HuH-7.5 (cell line): ENCODE measurements around the gene COQ3.
"Not testable (repeated sequence)": the region's sequence is repeated elsewhere in the genome, so short reads cannot be mapped to it uniquely, and the experiment has no call there.

Source experiments
- DNase-seq: peaks from one replicate; pipeline ENCODE4 v3.0.0; 2011; ENCODE audit warnings: low spot score

The COQ3 gene

DNA sequence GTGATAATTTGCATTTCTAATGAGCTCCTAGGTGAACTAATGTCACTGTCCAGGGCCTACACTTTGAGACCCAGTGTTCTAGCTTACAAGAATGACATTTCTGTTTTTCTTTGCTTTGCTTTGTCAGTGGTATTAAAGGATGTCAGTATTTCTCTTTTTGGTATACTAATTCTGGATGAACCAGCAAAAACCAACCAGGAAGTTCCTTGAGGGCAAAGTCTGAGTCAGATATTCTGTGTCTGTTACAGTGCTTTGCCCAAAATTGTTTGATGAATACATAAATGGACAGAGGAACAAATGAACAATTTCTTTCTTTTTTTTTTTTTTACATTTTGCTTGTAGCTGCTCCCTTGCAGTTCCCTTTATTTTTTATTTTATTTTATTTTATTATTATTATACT, 15.4 kb downstream of the COQ3 start:
- DNase-seq, result no peak

DNA sequence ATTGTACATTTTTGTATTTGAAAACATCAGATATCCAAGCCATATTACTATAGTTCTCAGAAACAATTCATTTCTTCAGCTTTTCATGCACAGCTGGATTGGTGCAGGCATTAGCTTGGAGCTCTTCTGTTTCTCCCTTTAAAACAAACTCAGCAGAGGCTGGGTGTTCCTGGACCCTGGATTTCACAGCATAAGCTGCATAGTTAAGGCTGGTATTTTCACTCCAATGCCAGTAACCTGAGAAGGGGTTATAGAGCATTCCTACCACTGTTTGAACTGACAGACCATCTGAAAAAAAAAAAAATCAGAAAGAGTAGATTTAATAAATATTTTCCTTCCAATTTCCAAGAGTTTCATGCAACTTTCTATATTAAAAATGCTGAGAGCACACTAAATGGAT, 24.5 kb downstream of the COQ3 start:
- DNase-seq, result no peak

DNA sequence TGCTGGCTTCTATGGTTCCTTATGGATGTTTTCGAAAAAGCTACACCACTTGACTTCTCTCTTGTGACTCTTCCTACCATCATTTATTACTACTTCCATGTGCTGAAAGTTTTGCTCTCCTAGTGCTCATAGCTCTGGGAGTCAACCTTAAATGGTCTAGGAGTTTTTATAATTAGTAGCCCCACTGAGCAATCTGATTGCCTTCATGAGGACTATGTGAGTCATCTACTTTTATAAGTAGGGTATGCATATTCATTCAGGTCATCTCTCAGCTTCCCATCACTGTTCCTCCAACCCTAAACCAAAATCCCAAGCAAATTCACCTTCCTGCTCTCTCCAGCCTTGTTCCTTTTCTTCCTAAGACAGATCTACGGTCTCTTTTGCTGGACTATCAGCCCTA, 27.1 kb downstream of the COQ3 start:
- DNase-seq, result no peak

GRCh38 chr6:99364026-99364425, 30.0 kb downstream of the COQ3 start:
- no peak for DNase-seq

DNA sequence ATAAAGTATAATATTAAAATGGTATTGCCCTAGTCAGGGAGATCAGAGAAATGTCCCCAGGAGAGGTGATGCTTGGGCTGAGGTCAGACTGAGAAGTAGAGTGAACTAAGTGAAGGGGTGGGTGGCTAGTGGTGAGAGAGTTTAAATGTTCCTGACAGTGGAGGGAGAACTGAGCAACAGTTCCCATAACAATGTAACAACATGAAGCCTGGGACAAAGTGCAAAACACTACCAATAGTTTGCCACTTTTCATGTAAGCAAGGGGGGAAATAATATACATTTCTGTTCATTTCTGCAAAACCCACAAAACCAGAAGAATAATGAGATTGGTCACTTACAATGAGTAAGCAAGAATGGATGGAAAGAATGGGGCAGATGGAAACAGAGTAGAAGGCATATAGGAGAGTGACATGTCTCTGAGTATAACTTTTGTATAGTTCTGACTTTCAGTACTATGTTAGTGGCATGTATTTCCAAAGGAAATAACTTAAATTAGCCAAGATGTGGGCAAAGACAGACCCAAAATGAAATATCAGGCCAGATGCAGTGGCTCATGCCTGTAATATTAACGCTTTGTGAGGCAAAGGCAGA, 31.2 kb downstream of the COQ3 start:
- DNase-seq, result no peak

DNA sequence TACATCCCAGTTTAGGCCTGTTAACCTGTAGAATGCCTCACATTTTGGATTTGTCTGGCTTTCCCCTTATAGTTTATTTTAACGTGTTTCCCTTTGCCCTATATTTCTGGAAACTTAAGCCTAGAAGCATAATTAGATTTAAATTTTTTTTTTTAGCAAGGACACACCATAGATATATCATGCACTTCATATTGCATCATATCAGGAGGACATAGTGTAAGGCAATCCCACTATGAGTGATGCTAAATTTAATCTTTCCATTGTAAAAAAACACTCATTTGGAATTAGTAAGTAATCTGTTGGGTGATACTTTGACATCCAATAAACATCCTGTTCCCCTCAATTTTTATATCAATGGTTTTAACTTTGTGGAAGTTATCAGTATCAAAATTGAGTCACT, 34.2 kb downstream of the COQ3 start:
- DNase-seq, result no peak

DNA sequence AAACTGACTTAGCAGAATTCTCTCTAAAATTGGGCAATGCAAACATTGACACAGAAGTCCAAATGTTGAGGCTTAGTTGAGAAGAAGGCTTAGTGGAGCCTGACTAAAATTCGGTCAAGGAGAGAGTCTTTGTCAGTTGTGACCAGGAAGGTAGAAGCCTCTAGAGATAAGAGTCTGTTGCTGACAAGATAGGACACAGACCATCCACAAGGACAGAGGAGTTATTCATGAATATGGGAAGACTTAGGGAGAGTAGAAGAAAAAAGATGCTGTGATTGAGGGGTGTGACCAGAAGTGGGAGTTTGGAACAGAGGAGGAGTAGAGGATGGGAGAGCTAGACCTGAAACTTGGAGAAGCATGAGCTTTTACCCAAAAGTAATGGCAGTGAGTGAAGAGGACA, 37.4 kb downstream of the COQ3 start:
- DNase-seq, result no peak

DNA sequence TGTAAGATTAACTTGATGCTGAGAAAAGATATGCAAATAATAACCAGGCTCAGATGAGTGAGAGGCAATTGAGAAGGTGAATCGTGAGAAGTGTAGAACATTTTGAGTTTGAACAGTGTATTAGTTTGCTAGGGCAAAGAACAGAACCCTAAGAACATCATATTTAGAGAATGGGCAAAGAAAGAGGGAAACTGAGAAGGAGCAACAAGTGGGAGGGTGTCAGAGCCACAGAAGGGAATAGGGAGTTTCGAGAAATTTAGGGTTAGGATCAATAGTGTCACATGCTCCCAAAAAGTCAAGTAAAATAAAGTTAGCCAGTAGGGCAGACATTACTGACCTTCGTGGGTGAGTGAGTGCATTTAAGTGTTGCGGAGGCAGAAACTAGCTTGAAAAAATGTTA, 39.0 kb downstream of the COQ3 start:
- DNase-seq, result no peak

- no peak for DNase-seq
Measured at GRCh38 chr6:99353126-99353525, 40.9 kb downstream of the COQ3 start.

DNA sequence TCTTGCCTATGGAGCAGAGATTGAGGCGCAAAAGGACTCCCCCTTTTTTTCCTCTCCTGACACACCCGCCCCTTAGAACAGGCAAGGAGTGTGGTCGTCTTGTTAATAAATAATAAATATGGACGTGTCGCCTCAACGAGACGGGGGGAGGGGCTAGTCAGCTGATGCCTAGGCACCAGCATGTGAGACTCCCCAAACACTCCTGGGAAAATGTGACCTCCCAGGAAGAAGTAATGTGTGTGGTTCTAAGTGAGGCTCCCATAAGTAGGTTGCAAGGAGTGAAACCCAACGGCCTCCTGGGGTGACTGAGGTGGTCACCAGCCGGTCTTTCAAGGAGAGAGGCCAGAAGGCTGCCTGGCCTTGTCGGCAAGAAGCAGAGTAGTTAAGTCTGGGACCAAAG, 43.4 kb downstream of the COQ3 start:
- DNase-seq, result no peak

DNA sequence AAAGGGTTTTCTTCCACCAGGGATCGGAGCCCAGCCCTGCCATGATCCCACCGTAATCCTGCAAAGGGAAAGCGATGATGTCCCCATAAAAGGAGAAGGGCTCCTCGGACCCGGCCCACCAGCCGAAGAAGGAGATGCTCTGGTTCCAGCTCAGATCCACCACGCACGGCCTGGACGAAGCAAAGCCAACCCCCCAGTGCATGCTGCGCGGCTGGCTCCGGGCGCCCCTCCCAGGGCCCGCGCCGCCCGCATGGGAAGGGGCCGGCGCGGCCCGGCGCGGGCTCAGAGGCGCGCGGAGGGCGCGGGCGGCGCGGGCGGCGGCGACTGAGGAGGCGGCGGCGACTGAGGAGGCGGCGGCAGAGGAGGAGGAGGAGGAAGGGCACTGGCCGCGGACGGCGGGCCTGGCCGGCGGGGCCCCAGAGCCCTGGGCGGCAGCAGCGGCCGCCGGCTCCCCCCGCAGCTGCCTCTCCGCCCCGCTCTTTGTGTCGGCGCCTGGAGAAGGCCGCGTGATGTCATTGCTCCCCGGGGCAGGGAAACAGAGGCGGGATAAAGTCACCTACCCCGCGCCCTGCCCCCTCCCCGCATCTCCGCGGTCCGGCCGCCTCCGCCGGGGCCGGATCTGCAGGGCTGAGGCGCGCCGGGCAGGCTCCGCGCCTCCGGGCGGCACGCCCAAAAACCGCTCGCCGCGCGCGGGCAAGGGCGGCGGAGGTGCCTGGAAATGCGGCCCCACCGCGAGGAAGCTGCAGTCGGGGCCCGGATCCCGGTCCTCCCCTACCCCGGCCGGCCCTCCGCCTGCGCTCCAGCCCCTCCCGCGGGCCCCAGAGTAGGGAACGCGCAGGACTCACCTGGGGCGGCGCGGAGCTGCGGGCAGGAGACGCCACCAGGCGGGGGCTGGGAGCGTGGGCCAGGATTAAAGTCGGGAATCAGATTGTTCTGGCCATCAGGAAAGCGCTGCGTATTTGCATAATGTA, 44.5 kb downstream of the COQ3 start, which contains the start of gene FAXC:
TSS of gene FAXC (minus strand) at position 504 of the 971 bp plus-strand sequence. CDS start at position 202, 302 bp downstream.
- peak; percentile 73 for DNase-seq

DNA sequence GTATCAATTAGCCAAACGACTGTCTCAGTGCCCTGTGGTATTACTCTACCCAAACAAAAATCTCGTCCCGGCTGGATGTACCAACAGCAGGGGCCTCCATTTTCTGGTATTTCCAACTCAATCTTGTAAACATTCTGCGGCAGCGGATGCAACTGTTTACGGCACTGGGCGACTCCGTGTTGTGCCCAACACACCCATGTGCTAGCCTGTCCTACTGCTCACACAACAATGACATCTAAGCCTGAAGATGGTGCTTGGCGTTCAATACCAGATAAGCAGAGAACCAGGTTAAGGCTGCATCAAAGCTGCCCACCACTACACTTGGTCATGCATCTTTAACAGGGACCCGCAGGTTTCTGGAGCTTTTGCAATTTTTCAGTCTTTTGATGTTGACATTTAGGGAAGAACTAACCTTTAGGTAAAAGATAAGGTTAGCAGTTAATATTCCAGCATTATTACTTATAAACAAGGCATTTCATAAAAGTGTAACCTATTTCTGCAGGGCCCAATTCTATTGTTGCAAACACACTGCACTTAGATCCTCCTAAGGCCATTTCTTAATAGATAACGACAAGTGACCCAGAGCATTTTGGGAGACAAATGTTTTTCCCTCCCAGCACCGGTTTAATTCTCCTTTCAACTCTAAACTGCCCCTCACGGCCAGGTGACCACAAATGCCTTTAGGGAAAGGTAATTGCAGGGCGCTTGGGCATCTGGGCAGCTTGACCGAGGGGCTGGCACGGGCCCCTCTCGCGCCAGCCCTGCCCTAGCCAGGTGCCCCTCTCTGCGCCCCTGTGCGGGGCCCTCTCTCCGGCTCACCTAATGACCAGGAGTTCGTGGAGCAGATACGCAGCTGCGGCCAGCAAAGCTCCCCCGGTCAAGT, 45.5 kb downstream of the COQ3 start:
- no peak for DNase-seq

DNA sequence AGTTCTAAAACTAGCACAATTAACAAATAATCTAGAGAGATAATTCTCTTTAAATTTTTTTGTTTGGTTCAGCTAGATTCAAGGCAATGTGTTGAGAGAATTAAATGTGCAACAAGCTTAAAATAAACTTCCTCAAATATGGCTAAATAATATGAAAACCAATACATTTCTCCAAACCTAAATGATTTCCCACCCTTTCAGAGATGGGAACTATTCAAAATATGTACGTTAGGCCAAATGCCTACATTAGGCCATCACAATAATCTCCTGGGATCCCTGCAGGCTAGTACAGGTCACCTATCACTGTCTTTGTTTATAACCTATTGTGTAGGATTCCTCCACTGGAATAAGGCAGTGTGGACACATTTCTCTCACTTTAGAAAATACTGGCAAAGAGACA, 46.2 kb downstream of the COQ3 start:
- no peak for DNase-seq

GRCh38 chr6:99346595-99346994, 47.4 kb downstream of the COQ3 start:
- DNase-seq, result no peak

GRCh38 chr6:99345164-99345563, 48.8 kb downstream of the COQ3 start:
- DNase-seq, result no peak

- no peak for DNase-seq
Measured at GRCh38 chr6:99344289-99344688, 49.7 kb downstream of the COQ3 start.

DNA sequence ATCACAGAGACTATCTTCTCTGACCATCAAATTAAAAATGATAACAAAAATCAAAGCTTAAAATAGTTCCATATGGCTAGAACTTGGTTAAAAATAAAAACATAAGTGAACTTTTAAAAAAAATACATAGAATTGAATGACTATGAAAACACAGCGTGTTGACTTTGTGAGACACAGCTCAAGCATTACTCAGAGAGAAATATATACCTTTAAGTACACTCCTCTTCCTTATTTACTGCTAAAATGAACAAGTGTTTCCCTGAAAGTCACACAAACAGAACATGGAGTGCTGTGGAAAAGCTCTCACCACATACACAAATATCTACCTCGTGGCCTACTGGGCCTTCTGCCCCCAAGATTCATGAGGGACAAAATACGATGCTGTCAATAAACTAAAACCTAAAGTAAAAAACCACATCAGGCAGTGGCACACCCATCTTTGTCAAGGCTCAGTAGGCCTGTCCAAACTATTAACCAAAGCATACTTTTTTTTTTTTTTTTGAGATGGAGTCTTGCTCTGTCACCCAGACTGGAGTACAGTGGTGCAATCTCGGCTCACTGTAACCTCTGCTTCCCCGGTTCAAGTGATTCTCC, 52.0 kb downstream of the COQ3 start:
- DNase-seq, result no peak

- DNase-seq, result no peak
Measured at GRCh38 chr6:99338188-99338587, 55.8 kb downstream of the COQ3 start.

GRCh38 chr6:99335298-99335697, 58.7 kb downstream of the COQ3 start:
- not testable (repeated sequence) for DNase-seq

- no peak for DNase-seq
Measured at GRCh38 chr6:99334526-99335127, 59.4 kb downstream of the COQ3 start.

DNA sequence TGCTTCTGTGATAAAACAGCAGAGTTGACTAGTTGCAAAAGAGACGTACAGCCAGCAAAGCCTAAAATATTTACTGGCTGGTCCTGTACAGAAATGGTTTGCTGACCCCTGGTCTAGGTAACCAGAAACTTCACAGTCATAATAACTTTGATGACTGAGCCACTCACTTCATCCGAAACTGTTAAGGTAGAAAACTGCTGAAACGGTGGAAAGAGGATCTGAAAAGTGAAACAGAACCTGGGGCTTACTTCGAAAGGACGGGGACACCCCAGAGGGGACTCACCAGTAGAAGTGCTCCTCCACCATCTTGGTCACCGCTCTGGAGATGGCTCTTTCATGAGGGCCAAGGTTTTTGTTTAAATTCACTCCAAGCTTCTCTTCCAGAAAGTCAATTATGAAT, 60.9 kb downstream of the COQ3 start:
- no peak for DNase-seq

DNA sequence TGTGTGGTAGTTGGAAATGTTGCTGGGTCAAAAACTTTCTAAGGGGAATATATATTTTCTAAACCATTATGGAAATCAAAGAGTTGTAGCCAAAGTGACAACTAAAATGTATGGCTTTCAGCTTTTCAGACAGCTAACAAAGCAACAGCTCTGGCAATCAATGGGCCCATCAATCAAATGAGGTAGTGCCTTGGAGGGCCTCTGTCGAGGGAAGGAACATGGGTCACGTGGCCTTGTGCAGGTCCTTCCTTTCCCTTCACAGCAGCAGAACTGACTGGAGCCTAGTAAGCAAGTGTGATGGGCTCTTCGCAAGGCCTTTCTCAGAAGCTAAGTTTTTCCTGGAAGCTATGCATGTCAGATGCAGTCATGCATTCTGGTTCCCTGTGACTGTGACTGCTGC, 62.5 kb downstream of the COQ3 start:
- no peak for DNase-seq
